ENCODE data around the gene CD58.

DNA sequence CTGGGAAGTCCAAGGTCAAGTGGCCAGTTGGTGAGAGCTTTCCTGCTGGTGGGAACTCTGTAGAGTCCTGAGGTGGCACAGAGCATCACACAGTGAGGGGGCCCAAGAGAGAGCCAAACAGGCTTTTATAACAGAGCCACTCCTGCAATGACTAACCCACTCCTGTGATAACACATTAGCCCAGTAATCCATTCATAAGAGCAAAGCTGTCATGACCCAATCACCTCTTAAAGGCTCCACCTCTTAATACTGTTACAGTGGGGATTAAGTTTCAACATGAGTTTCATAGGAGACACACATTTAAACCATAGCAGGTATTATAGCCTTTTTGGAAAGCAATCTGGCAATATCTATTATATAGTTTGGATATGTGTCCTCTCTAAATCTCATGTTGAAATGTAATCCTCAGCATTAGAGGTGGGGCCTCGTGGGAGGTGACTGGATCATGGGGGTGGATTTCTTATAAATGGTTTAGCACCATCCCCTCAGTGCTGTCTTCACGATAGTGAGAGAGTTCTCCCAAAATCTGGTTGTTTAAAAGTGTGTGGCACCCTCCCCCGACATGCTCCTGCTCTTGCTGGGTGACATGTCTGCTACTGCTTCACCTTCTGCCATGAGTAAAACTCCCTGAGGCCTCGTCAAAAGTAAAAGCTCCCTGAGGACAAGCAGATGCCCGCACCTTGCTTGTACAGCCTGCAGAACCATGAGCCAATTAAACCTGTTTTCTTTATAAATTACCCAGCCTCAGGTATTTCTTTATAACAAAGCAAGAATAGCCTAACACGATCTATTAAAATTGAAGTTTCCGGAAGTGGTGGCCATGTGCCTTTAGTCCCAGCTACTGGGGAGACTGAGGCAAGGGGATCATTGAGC, 64.5 kb downstream of the CD58 start:
- TF ChIP-seq SIN3A (IDR thresholded peaks at IDR 0.05; ENCODE audit: borderline replicate concordance, insufficient read depth, low read length) (no peak), TAF1 (IDR thresholded peaks at IDR 0.05; ENCODE audit: borderline replicate concordance, insufficient read depth, low read length) (no peak), FOXP2 (optimal IDR thresholded peaks at IDR 0.05; ENCODE audit: borderline replicate concordance, extremely low read depth, extremely low read length, insufficient read depth) (no peak)
- TF ChIP-seq, protein P1, sequence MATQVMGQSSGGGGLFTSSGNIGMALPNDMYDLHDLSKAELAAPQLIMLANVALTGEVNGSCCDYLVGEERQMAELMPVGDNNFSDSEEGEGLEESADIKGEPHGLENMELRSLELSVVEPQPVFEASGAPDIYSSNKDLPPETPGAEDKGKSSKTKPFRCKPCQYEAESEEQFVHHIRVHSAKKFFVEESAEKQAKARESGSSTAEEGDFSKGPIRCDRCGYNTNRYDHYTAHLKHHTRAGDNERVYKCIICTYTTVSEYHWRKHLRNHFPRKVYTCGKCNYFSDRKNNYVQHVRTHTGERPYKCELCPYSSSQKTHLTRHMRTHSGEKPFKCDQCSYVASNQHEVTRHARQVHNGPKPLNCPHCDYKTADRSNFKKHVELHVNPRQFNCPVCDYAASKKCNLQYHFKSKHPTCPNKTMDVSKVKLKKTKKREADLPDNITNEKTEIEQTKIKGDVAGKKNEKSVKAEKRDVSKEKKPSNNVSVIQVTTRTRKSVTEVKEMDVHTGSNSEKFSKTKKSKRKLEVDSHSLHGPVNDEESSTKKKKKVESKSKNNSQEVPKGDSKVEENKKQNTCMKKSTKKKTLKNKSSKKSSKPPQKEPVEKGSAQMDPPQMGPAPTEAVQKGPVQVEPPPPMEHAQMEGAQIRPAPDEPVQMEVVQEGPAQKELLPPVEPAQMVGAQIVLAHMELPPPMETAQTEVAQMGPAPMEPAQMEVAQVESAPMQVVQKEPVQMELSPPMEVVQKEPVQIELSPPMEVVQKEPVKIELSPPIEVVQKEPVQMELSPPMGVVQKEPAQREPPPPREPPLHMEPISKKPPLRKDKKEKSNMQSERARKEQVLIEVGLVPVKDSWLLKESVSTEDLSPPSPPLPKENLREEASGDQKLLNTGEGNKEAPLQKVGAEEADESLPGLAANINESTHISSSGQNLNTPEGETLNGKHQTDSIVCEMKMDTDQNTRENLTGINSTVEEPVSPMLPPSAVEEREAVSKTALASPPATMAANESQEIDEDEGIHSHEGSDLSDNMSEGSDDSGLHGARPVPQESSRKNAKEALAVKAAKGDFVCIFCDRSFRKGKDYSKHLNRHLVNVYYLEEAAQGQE (IDR thresholded peaks at IDR 0.05; ENCODE audit: insufficient read depth in 1 of 2, low read depth in 2 of 2, low read length in 2 of 2) = no peak
